NCI-H2227 treated with DMSO at 0.1 percent for 48 hours (cell line): ENCODE results near the gene GAPDHS.

Experiments used
- DNase-seq: peaks from one replicate; lab custom pipeline; 2025; lab: John Stamatoyannopoulos, UW

GAPDHS gene

DNA sequence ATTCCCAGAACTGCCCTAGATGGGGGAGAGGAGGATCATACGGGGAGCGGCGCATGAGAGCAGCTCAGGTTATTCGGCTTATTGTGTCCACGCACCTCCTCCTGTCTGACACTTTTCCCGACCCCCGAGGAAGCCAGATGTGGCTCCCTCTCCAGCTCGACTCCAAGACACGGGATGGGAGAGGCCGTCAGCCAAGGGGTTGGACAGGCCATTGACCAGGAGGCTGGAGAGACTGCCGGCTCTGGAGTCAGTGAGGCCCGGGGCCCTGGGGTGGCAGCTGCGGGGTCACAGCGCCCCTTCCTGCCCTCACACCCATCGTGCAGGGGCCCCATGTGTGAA lies 22.7 kb upstream of the GAPDHS start:
- no peak for DNase-seq

DNA sequence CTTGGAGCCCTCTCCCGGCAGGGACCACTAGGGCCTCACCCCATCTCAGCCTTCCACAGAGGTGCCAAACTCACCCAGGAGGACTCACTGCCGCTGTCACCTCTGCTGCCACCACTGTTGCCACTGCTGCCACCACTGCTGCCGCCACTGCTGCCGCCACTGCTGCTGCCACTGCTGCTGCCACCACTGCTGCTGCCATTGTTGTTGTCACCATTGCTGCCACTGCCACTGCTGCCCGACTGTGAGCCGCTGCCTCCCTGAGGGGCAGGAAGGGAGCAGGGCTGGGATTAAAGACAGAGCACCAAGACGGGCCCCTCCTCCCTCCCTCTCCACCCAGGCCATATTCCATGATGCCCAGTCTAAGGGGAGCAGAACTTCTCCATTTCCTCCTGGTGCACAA lies 21.9 kb upstream of the GAPDHS start:
- DNase-seq: no peak

DNA sequence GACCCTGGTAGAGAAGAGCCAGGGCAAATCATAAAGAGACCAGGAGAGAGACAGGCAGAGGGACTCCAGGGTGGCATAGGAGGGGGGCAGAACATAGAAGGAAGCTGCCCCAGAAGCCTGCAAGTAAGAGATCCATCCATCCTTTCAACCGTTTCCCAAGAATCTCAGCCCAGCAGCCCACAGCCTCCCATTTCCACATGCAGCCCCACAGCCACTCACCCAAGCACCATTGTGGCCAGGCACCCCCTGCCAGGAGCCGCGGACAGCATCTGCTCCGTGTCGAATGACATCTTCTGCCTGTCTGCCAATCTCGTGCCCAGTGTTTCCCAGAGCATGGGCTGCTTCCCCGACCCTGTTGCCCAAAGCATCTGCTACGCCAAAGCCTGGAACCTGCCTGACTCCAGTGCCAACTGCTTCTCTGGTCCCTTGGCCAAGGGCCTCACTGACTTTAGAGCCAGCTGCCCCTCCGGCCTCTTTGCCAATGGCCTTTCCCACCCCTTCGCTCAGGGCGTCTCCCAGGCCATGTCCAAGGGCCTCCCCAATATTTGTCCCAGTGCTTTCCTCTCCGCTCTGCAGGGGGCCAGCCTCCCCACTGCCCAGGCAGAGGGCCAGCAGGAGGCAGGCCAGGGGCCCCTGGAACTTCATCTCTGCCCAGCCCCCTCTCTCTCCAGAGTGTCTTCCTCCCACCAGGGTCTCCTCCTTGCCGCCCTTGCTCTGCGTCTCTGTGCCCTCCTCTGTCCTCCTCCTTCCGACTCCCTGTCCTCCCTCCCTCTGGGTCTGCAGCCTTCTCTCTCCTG lies 20.2 kb upstream of the GAPDHS start:
- DNase-seq: no peak

DNA sequence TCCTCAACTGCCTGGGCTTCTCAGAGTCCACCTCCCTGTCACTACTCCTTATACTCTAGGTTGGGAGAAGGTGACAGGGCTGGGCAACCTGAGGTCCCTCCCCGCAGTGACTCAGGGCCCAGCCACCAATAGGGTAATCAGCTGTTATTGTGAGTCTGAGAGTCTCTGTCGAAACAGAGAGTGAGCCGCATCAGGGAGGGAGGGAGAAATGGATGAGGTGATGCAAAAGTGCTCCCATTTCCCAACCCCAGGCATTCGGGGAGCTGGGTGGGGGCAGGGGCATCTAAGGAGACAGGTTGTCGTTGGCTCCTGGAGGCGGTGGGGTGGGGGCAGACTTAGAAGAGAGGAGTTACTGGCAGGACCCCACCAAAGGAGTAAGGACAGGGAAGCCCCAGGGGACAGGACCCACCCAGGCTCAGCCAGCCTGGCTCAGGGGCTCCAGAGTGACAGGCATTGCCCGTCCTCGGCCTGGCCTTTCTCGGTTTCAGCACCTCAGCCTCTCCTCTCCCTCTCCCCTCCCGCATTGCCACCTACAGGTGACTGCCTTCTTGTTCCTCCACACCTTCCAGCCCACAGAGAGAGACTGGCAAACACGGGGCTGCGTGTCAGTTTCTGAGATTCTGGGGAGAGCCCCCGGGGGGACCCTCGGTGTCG lies 19.5 kb upstream of the GAPDHS start, which contains the start of gene DMKN:
Gene DMKN (minus strand): TSS at position 22 of the 654 bp plus-strand sequence. CDS start 174 bp downstream, outside the sequence.
- DNase-seq: no peak

DNA sequence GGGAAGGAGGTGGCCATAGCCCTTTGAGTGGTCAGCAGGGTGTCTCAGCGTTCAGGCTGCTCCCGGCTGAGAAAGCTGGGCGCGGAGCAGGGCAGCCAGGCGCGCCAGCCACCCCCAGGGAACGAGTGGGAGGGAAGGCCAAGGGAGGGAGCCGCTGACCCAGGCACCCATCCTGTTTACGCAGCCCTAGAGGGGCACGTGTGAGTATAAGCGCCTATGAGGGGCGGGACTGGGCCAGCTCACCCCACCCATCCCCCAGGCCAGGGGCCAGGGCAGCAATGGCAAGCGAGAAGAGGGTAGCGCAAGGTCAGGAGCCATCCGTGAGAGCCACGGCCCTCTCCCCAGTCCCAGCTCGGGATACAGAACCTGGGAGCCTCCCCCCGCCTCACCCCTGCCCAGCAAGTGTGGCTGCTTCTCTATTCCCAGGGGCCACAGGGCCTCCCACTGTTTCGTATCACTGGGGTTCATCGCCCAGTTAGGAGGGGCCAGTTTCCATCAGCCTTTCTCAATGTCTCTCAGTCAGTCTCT lies 18.9 kb upstream of the GAPDHS start:
- DNase-seq: no peak

DNA sequence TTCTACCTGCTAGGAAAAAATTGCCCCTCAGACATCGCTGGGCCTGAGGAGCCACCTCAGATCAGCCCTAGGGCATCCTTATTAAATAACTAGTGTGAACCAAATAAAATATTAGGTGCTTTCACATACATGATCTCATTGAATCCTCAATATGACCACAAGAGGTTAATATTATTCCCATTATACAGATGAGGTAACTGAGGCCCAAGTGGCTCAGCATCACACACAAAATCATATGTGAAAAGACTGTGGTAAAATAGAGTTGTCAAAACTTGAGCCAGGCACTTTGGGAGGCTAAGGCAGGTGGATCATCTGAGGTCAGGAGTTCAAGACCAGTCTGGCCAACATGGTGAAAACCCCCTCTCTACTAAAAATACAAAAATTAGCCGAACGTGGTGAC lies 16.9 kb upstream of the GAPDHS start:
- no peak for DNase-seq

DNA sequence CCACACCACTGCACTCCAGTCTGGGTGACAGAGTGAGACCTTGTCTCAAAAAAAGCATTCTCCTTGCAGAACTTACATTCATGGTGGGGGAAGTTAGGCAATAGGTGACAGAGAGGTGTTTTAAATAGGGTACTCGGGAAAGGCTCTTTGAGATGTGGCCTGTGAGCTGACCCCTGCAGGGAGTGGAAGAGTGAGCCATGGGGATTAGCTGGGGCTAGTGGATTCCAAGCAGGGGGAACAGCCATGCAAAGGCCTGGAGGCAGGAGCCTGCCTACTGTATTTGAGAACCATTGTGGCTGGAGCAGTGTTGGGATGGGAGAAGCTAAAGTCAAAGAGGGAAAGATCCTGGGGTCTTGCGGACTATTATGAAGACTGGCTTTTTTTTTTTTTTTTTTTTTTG lies 15.9 kb upstream of the GAPDHS start:
- no peak for DNase-seq

DNA sequence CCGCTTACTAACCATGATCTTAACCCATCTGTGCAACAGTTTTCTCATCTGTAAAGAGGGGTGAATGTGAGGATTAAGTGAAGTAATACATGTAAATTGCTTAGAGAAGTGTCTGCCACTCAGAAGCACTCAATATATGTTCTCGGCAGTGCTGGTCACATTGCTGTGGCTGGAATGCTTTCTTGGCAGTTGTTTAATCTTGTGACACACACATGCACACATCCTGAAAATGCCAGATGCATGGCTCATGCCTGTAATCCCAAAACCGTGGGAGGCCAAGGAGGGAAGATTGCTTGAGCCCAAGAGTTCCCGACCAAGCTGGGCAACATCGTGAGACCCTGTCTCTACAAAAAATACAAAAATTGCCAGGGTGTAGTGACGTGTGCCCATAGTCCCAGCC lies 14.9 kb upstream of the GAPDHS start:
- no peak for DNase-seq

DNA sequence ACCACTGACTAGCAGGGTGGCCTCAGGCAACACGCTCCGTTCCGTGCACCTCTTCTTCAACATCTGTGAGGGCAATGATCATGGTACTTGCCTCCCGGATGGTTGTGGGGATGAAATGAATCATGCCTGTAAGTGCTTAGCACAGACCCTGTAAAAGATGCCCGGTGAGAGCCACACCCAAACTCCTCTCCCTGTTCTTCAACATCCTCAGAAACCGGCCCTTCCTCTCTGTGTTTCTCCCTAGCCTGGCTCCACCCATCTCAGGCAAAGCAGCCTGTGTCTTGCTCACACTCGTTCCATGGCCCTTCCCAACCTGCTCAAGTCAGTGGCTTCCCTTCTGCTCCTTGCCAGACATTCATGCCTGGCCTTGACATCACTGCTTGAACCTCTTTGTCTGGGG lies 14.0 kb upstream of the GAPDHS start:
- DNase-seq: no peak

DNA sequence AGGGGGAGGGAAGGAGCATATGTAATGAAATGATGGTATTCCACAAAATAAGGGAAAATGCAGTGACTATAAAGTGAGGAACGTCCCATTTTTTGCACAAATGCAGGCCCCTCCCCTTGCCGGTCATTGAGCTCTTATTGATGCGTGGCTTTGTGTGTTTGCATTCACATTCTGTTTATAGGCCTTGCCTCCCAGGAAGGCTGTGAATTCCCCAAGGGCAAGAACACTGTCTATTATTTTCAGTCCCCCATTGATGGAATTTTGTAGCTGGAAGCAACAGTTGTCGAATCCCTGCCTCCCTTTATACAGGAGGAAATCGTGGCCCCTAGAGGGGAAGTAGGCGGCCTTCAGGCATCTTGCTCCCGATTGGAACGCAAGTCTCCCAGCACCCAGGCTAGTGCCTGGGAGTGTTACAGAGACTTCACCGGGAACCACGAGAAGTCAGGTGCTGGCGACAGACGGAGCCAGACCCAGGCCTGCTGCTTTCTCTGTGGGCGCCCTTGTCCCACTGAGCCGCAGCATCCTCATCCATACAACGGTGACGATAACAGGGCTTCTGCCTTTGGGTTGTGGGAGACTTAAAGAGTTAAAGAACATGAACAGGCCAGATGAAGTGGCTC lies 12.0 kb upstream of the GAPDHS start:
- DNase-seq: no peak

DNA sequence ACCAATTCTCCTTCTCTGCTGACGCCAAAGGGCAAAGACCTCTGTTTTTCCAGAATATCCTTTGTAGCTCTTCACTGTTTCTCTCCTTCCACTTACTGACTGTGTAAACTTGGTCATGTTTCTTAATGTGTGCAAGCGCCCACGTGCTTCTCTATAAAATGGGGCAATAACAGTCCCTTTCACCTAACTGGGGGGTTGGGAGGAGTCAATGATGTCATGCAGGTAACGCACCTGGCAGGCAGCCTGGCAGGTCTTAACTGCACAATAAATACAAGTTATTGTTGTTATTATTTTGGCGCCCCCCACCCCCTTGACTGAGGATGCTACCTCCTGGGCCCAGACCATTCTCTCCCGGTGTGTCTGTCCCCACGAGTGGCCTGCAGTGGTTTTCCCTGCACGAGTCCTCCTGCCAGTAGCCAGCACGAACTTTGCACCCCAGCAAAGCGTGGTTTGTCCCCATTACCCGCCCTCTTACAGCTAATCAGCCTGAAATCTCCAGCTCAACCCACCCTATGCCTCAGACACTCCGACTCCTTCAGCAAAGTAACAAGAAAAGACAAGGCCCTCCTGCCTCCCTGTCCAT lies 10.4 kb upstream of the GAPDHS start:
- no peak for DNase-seq

DNA sequence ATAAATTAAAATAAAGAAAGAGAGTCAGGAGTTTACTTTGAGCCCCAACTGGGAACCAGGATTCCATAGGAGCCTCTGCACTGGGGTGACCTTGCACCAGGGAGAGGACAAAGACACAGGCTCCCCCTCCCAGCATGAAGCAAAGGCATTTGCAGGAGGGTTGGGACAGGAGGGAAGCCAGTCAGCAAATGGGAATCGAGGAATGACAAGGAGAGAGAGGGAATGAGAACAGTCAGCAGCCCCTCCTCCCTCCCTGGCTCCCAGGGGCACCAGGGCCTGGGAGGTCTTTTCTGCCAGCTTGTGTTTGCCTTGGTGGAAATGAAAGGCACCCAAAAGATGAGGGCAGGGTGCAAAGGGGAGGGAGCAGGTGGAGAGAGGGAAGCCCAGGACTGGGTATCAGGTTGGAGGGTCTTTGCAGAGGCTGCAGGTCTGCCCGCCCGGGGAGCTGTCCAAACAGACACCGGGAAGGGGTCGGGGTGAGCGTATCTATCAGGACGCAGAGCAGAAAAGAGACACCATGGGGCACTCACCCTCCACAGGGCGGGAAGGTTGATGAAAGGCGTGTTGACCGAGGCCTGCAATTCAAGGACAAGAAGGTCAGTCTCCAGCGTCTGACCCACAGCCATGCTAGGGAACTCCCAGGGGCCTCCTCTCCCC lies 8.9 kb upstream of the GAPDHS start:
- no peak for DNase-seq

DNA sequence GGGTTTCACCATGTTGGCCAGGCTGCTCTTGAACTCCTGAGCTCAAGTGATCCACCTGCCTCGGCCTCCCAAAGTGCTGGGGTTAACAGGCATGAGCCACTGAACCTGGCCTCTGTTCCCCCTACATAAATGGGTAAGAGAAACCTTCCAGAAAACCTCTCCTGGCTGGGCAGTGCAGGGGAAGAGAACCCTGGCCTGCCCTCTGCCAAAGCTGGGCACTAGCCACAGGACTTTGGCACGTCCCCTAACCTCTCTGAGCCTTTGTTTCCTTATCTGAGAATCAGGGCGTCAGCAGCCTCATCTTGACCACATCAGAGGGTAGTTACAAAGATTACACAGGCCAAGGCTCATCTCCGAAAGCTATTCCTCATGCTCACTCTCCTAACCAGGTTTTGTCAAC lies 7.4 kb upstream of the GAPDHS start:
- no peak for DNase-seq

DNA sequence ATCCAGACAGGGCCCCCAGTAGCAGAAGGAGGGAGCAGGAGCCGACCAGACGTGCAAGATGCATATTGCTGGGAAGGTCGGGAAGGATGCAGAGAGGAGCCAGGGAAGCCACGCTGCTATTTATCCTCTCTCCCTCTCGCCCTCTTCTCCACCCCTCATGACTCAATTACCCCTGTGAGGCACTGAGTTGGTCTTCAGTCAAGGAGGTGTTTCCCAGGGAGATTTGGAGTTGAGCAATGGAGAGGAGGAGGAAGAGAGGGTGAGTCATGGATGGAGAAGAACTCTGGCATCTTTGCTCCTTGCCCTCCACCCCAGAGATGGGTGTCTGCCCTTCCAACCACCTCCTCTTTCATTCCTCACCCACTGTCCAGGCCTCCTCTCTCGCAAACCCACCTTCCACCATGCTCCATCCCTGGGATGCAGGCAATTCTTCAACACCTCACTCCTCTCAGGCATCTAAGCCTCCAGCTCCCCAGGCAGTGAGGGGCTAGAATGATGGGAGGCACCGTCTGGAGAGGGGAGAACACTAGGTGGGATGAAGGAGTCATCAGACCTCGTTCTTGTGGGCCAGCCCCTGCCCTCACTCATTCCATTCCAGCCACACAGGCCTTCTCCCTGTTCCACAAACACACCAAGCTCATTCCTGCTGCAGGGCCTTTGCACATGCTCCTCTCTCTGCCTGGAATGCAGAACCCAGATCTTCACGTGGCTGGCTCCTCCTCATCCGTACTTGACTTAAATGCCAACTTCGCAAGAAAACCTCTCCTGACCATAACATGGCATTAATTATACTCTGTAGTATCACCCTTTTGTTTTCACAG lies 4.8 kb upstream of the GAPDHS start, which contains the start of gene SBSN:
Gene SBSN (minus strand): TSS at position 94 of the 821 bp plus-strand sequence. CDS start 30 bp downstream, at position 64.
- no peak for DNase-seq

DNA sequence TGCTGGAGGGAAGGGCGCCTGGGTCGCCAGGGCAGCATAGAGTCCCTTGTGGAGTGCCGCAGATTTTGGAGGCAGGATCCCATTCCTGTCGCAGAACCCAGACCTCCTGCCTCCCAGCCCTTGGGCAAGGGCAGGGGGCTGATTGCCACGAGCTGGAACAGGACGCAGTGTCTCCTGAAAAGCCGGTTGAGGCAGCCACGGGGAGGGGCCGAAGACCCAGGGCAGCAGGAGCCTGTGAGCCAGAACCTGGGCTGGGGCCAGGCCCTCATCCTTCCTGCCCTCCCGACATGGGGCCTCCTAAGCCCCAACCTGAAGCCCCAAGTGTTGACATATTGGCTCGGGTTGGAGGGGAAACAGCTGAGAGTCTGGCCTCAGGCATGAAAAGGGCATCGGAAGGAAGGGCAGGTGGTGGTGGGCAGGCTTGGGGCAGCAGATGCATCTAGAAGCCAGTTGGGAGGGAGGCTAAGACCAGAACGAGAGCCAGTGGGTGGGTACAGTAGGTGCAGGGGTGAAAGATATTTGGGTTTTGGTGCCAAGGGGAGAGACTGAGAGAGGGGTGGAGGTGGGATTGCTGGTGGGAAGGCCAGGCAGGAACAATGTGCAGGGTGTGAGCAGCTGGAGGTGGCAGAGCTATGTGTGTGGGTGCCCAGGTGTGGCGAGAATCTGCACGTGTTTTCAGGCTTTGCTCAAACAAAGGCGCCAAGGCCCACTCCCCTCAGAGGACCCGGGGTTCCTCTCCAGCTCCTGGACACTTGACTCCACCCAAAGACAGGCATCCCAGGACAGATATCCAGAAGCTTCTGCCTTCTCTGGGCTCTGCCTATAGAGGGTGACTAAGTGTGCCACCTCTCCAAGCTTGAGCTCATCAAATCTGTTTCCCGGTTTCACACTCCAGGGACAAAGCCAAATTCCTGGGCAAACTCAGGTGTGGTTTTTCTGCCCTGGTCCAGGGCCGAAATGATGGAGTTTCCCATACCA lies 3.7 kb upstream of the GAPDHS start:
- no peak for DNase-seq

DNA sequence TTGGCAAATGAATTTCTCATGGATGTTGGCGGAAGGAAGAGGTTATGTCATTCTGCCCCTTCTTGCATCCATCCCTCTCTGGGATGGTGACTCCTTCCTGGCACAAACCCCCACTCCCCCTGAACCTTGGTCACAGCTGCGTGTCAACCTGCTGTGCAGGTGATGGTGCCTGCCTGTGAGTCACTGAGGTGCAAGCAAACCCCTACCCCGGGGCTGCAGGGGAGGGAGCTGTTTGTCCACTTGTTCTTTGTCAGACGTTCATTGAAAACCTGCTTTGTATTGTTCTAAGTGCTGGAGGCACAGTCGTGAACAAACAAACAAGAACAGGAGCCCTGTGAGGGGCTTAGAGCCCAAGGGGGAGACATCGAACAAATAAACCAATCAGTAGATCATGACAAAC lies 2.0 kb upstream of the GAPDHS start:
- no peak for DNase-seq

DNA sequence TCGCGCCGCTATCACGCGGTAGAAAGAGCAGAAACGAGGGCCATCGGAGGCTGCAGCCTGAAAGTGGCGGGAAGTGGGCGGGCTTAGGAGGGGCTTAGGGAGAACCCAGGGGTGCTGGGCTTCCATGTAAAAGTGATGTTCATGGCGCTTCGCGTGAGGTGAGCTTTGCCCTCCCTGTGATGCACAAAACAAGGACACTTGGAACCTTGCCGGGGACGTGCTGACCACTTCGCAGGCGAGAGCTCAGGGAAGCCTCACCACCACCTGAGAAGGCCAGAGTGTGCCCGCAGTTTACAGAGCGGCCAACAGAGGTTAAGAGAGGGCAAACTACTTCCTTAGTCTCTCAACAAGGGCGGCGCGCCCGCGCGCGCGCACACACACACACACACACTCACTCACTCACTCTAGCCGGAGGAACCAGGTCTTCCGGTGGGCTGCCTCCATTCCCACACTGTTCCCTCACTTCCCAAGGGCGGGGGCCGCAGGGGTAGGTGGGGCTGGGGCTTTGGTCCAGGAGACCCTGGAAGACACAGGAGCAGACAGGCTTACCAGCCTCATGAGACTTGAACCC lies 651 bp downstream of the GAPDHS start:
- no peak for DNase-seq

DNA sequence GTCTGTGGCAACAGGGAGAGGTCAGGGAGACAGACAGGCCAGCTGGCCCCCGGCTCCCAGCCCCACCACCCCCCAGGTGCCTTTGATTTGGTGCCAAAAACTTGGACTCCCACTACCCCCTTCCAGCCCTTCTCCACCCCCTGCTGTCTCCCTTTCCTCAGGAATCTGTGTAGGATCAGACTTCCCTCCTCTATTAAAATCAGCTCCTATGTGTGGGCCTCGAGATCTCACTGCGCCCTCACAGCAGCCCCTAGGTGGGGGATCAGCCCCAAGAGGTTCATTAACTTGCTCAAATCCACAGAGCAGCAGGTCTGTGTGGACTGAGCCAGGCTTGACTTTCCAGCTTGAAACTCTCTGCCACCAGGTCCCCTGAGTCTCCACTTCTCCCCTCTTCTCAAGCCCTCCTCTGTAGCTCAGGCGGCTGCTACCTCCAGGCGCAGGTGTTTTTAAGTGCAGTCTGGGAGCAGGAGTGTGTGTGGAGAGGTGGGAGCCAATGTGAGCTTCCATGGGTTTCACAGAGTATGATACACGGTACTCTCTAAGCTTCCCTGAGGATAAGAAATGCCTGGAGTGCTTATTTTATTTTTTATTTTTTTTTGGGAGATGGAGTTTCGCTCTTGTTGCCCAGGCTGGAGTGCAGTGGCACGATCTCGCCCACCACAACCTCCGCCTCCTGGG lies 1.7 kb downstream of the GAPDHS start:
- no peak for DNase-seq

DNA sequence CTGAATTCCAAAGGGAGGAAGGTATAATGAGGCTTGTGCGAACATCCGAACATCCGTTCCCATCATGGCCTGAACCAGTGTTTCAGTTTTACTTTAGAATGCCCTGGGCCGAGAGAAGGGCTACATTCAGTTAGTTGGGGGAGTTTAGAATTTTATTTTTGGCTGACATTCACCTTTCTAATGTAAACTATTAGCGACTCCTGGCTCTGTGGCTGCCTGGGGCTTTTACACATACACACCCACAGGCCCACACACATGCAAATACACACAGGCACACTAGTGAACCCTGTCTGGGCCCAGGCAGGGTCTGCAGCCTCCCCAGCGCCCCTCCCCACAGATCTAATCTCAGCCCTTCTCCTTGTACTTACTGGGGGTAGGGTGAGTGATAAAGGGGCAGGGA lies 6.1 kb downstream of the GAPDHS start:
- no peak for DNase-seq
